ENCODE data around the gene C5. TPM values are rescaled to one million over a fixed set of nuclear protein-coding genes. Genes with fewer than 3 reads are reported as not detected.

C5 gene
- total RNA-seq, 1 donor from 2014 or later, result 0.63 TPM

- TF ChIP-seq CTCF (IDR thresholded peaks at IDR 0.05; ENCODE audit: insufficient read depth, low read length, poor library complexity, severe bottlenecking), result no peak
- Histone ChIP-seq H3K27me3 (ENCODE audit: control insufficient read depth, insufficient read depth, low read length) (no peaks in the 10 kb centered on the region), H3K4me3 (ENCODE audit: low read depth, low read length) (no peak overlapping the region), H3K36me3 (ENCODE audit: control insufficient read depth, insufficient read depth, low read length) (no peaks in the 10 kb centered on the region)
- no peak for DNase-seq (ENCODE audit: low read depth)
These were observed 99.4 kb downstream of the C5 start for GRCh38 chr9:120950421-120951388.

GRCh38 chr9:120949290-120949689, 100.8 kb downstream of the C5 start:
- no peaks in the 10 kb centered on the region for H3K27me3 ChIP-seq (ENCODE audit: control insufficient read depth, insufficient read depth, low read length)
- no peaks in the 10 kb centered on the region for H3K36me3 ChIP-seq (ENCODE audit: control insufficient read depth, insufficient read depth, low read length)
- no peak overlapping the region for H3K4me3 ChIP-seq (ENCODE audit: low read depth, low read length)
- DNase-seq (ENCODE audit: low read depth), result no peak
- no peak for TF ChIP-seq CTCF (IDR thresholded peaks at IDR 0.05; ENCODE audit: insufficient read depth, low read length, poor library complexity, severe bottlenecking)

- H3K36me3 ChIP-seq (ENCODE audit: control insufficient read depth, insufficient read depth, low read length), result no peaks in the 10 kb centered on the region
- H3K4me3 ChIP-seq (ENCODE audit: low read depth, low read length), result no peak overlapping the region
- no peaks in the 10 kb centered on the region for H3K27me3 ChIP-seq (ENCODE audit: control insufficient read depth, insufficient read depth, low read length)
- DNase-seq (ENCODE audit: low read depth), result no peak
- no peak for TF ChIP-seq CTCF (IDR thresholded peaks at IDR 0.05; ENCODE audit: insufficient read depth, low read length, poor library complexity, severe bottlenecking)
These were observed 101.3 kb downstream of the C5 start for GRCh38 chr9:120948824-120949223.

- H3K27me3 ChIP-seq (ENCODE audit: control insufficient read depth, insufficient read depth, low read length), result no peaks in the 10 kb centered on the region
- no peaks in the 10 kb centered on the region for H3K36me3 ChIP-seq (ENCODE audit: control insufficient read depth, insufficient read depth, low read length)
- H3K4me3 ChIP-seq (ENCODE audit: low read depth, low read length), result no peak overlapping the region
- TF ChIP-seq CTCF (IDR thresholded peaks at IDR 0.05; ENCODE audit: insufficient read depth, low read length, poor library complexity, severe bottlenecking), result no peak
- DNase-seq (ENCODE audit: low read depth), result no peak
These were observed 102.9 kb downstream of the C5 start for GRCh38 chr9:120947222-120947621.

GRCh38 chr9:120946259-120946658, 103.8 kb downstream of the C5 start:
- TF ChIP-seq CTCF (IDR thresholded peaks at IDR 0.05; ENCODE audit: insufficient read depth, low read length, poor library complexity, severe bottlenecking), result no peak
- Histone ChIP-seq H3K36me3 (ENCODE audit: control insufficient read depth, insufficient read depth, low read length) (no peaks in the 10 kb centered on the region), H3K27me3 (ENCODE audit: control insufficient read depth, insufficient read depth, low read length) (no peaks in the 10 kb centered on the region), H3K4me3 (ENCODE audit: low read depth, low read length) (no peak overlapping the region)
- DNase-seq (ENCODE audit: low read depth), result no peak
